ENCODE data around the gene PAXX.

- TF ChIP-seq CTCF (IDR thresholded peaks at IDR 0.05) (no peak), POLR2A (IDR thresholded peaks at IDR 0.05) (no peak)
Observed at GRCh38 chr9:136984464-136985026, 7.7 kb upstream of the PAXX start.

All from uterus (tissue), 2 donors.